ENCODE results near the gene ATG10.
"Not testable (repeated sequence)": the region's sequence is repeated elsewhere in the genome, so short reads cannot be mapped to it uniquely, and the experiment has no call there.

Gene ATG10

DNA sequence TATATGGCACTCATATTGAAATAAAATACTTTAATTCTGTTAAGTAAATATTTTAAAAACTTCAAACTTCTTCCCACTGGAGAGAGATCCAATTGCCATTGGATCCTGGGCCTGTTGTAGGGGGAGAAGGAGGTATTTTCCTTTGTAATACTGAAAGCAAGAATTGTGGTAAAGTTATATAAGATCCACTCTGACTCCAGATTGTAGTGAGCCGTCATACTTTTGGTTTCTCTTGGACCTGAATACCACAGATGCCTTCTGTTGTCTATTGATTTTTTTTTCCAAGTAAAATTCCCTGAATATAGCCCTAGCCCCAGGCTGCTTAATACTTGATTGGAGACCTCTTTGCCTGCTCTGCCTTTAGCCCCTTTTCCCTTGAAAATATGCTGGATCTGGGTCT lies 86.9 kb downstream of the ATG10 start:
- DNase-seq: no peak

GRCh38 chr5:82066791-82067190 lies 95.0 kb downstream of the ATG10 start:
- DNase-seq: no peak

GRCh38 chr5:82068042-82068441 lies 96.2 kb downstream of the ATG10 start:
- DNase-seq: not testable (repeated sequence)

DNA sequence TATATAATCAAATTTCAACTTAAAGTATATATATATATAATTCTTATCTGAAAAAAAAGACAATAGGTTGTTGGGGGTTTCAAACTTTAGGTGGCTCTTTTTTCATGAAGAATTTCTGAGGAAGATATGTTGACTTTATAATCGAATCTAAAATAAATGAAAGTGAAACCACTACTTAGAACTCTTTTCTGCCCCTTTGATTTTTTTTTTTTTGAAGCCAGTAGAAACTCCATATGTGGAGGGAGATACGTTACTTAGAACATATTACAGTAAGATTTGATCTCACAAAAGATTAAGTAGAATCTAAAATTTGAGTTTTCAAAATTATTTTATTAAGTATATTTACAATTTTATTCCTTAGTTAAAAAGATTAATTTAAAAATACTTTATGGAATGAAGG lies 96.9 kb downstream of the ATG10 start:
- no peak for DNase-seq

DNA sequence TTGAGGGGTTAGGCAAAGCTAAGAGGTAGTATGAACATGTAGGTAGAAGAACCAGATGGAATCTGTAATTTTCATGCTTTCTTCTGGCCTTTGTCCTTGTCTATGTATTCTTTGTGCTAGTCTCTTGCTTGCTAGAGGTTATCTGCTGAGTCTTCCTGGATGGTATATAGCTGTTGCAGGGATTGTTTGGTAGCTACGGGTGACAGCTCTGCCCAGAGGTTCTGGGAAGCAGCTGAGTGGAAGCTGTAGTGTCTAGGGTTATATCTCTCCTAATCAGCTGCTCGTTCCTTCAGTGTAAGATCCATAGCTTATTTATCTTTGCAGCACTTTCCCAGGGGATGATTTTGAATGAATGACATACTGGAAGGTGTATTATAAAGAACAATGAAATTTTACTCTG lies 100.3 kb downstream of the ATG10 start:
- DNase-seq: no peak

- DNase-seq: no peak
Measured at GRCh38 chr5:82073179-82073578, 101.4 kb downstream of the ATG10 start.

DNA sequence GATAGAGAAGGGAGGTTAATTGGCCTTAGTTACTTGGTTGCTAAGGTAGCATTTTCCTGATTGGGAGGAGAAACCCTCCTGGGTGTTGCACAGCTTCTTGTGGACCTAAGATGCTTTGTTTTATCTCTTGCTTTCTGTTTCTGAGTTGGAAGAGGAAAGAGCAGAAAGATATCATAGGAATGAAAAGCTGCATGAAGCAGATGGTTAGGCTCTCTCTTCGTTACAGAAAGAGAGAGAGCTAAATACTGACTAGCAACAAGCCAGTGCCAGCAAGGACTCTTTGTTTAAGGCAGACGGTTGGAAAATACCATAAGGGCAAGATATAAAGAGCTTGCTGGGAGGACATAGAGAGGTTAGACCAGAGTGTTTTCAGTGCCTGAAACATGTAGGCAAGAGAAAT lies 103.1 kb downstream of the ATG10 start:
- peak in 1 of 2 experiments; percentile 67 for DNase-seq

DNA sequence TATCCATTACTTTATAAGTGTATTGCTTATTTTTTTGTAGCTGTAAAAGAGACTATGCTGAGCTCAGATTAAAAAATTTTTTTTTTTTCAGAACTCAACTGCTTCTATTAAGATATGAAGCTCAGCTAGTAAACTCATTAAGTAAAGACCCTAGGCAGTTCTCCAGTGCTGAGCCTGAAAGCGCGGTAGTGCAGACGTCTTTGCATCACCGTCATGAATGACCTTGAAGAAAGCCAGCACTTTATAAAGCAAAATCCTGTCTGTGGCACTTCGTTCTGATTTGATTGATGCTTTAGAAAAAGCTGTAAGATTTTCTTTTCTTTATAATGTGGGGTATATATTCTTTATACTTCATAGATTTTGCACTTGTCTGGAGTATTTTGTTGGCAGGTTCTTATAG lies 105.7 kb downstream of the ATG10 start:
- no peak for DNase-seq

- no peak for DNase-seq
Measured at GRCh38 chr5:82091617-82092016, 119.8 kb downstream of the ATG10 start.

DNA sequence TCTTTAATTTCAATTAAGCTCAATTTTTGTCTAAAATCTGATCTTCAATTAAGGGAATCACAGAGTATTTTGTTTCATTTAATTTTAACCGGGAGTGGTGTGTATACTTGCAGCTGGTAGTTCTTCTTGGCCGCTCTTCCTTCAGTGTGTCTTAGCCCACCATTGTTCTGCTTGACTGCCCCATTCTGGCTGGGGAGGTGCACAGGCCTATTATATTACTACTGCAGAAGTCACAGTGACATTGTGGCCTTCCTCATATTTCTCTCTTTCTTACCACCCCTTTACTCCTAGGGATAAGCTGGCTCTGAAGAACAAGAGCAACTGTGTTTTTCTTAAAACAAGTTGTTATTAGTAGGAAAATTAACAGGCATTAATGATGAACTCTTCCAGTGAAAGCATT lies 123.7 kb downstream of the ATG10 start:
- DNase-seq: no peak

GRCh38 chr5:82096249-82096648 lies 124.4 kb downstream of the ATG10 start:
- DNase-seq: no peak

GRCh38 chr5:82100303-82101077 lies 128.7 kb downstream of the ATG10 start:
- DNase-seq: no peak

DNA sequence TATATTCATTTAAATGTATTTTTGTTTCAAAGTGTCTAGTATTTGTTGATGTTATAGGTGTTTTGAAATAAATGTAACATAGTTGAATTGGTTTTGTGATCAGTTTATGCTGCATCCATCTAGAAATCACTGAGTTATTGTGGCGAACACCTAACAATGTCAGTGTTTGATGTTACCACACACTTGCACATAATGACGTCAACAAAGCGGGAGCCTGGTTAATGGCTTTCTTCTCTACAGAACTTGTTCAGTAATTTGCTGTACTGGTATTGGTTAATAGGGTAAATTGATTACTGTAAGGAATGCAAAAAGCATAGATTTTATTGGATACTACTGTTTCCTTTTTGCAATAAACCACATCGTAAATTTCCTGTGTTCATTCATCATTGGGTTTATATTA lies 133.0 kb downstream of the ATG10 start:
- no peak for DNase-seq

GRCh38 chr5:82105457-82105856 lies 133.6 kb downstream of the ATG10 start:
- DNase-seq: no peak

- DNase-seq: no peak
Measured at GRCh38 chr5:82106207-82106606, 134.4 kb downstream of the ATG10 start.

GRCh38 chr5:82106756-82107155 lies 134.9 kb downstream of the ATG10 start:
- no peak for DNase-seq

DNA sequence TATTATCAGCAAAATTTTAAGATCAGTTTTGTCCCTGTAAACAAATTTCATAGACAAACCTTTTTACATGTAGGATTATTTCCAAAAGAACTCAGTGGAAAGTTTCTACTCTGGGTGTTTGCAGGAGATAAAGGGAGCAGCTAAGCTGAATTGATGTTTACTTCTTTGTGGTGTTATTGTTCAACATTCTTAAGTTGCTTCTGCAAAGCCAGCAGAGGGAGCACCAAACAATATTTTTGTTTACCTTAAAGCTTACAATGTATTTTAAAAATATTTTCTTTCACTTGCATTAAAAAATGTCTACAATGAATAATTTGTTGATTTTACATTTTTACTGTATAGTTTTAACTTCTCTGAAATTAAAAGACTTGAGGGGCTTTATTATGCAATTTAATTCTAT lies 135.4 kb downstream of the ATG10 start:
- DNase-seq: no peak

DNA sequence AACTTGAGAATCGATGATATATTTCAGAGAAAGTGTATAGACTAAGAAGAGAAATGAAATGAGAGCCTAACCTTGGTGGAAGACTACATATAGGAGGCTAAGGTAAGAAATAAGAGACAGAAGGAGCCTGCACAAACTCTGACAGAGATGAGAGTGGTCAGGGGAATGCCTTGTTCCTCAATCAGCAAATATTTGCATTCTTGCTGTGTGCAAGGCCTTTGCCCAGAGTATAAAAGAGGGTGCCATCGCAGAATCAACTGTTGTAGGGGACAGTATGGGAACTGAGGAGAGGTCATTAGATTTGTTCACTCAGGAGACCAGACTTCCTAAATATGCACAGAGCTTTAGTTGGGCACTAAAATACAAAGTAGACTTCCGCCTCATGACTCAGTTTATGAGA lies 137.2 kb downstream of the ATG10 start:
- DNase-seq: no peak

DNA sequence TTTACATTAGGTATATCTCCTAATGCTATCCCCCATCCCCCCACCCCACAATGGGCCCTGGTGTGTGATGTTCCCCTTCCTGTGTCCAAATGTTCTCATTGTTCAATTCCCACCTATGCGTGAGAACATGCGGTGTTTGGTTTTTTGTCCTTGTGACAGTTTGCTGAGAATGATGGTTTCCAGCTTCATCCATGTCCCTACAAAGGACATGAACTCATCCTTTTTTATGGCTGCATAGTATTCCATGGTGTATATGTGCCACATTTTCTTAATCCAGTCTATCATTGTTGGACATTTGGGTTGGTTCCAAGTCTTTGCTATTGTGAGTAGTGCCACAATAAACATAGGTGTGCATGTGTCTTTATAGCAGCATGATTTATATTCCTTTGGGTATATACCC lies 138.1 kb downstream of the ATG10 start:
- not testable (repeated sequence) for DNase-seq

GRCh38 chr5:82111191-82111590 lies 139.4 kb downstream of the ATG10 start:
- no peak for DNase-seq

DNA sequence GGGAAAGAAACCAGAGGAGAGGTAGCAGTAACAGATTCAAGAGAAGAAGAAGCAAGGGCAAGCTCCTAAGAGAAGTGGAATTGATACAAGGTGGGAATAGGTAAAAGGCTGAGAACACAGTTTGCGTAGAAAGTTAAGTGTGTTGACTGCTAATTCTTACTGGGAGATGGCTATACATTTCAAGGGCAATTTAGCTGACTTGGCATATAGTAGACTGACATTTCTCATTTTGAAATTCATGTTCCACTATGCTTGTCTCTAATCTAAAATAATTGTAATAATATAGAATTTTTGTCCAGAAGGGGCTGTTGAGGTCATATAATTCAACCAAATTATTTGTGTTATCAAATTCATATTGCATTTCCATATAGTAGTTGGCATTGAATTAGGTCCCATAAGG lies 144.0 kb downstream of the ATG10 start:
- no peak for DNase-seq

DNA sequence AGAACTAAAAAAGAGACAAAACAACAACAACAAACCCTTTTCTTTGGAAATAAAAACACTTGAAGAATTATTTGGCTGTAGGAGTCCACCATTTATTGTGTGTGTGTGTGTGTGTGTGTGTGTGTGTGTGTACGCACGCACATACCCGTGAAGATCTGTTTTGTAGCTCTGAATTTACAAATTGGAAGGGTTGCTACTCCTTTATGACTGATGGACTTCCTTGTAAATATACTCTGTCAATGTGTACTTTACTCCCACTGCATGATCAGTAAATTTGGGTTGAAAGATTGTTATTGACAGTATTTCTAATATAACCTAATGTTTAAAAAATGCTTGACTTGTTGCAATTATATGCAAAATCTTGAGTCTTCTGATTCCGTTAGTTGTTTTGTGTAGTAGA lies 148.1 kb downstream of the ATG10 start:
- DNase-seq: no peak

GRCh38 chr5:82129723-82130285 lies 158.0 kb downstream of the ATG10 start:
- no peak for DNase-seq

- DNase-seq: no peak
Measured at GRCh38 chr5:82130602-82131001, 158.8 kb downstream of the ATG10 start.

DNA sequence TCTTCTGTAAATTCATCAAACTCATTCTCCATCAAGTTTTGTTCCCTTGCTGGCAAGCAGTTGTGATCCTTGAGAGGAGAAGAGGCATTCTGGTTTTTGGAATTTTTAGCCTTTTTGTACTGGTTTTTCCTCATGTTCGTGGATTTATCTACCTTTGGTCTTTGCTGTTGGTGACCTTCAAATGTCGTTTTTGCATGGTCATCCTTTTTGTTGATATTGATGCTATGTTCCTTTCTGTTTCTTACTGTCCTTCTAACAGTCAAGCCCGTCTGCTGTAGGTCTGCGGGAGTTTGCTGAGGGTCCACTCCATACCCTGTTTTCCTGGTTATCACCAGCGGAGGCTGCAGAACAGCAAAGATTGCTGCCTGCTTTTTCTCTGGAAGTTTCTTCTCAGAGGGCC lies 165.4 kb downstream of the ATG10 start:
- DNase-seq: no peak

All from cerebellar nuclear complex (tissue), 1 donor.